GM12878 (cell line): ENCODE data around the gene UBE2Q2. TPM values are rescaled to one million over a fixed set of nuclear protein-coding genes. Genes with fewer than 3 reads are reported as not detected.

Experiments
- CBX5 ChIP-seq: sonication (generic); IDR thresholded peaks from 2 replicates; pipeline ENCODE4 v1.6.1; 2016; ENCODE audit warnings: low read depth, moderate library complexity, mild to moderate bottlenecking, inconsistent platforms
- CEBPB ChIP-seq, 2 experiments: fragments of 150-350 bp in 1 of 2; IDR thresholded peaks; 2 replicates each; pipeline ENCODE4 v1.6.1; 2012 to 2014; ENCODE audit warnings: low read depth in 2 of 2, low read length in 2 of 2, borderline replicate concordance in 1 of 2, inconsistent platforms in 1 of 2
- EED ChIP-seq: sonication (generic); IDR thresholded peaks from 2 replicates; pipeline ENCODE4 v1.6.1; 2016; ENCODE audit warnings: antibody characterized with exemption, low read depth
- FOXM1 ChIP-seq: IDR thresholded peaks from 2 replicates; pipeline ENCODE4 v1.6.1; 2012; ENCODE audit warnings: low read depth, mild to moderate bottlenecking, inconsistent platforms, low read length, moderate library complexity
- HCFC1 ChIP-seq: fragments of 150-350 bp; IDR thresholded peaks from 2 replicates; pipeline ENCODE4 v1.6.1; 2014; ENCODE audit warnings: low read length
- IKZF1 ChIP-seq: fragments of 450-650 bp; conservative IDR thresholded peaks from 2 replicates; pipeline ENCODE4 v1.6.1; 2017; ENCODE audit warnings: antibody characterized with exemption, mild to moderate bottlenecking
- LARP7 ChIP-seq: fragments of 450-650 bp; IDR thresholded peaks from 2 replicates; pipeline ENCODE4 v1.6.1; 2017; ENCODE audit warnings: mild to moderate bottlenecking
- MXI1 ChIP-seq: fragments of 150-350 bp; IDR thresholded peaks from 2 replicates; pipeline ENCODE4 v1.6.1; 2011; ENCODE audit warnings: low read depth, mild to moderate bottlenecking, inconsistent platforms, low read length, improper control_type of control experiment
- NBN ChIP-seq: fragments of 450-650 bp; IDR thresholded peaks from 2 replicates; pipeline ENCODE4 v1.6.1; 2016
- RFX5 ChIP-seq: IDR thresholded peaks from 2 replicates; pipeline ENCODE4 v1.6.1; 2011; ENCODE audit warnings: low read depth, low read length, improper control_type of control experiment
- SMAD5 ChIP-seq: IDR thresholded peaks from 2 replicates; pipeline ENCODE4 v1.6.1; 2016; ENCODE audit warnings: antibody characterized with exemption, low read depth
- SP1 ChIP-seq: IDR thresholded peaks from one replicate; pipeline ENCODE4 v1.6.1; 2011; ENCODE audit warnings: low read depth, low read length
- SRF ChIP-seq, 2 experiments: IDR thresholded peaks; 2 replicates each; pipeline ENCODE4 v1.6.1; 2011; ENCODE audit warnings: low read depth in 2 of 2, low read length in 2 of 2, mild to moderate bottlenecking in 1 of 2, moderate library complexity in 1 of 2
- TAF1 ChIP-seq: IDR thresholded peaks from 2 replicates; pipeline ENCODE4 v1.6.1; 2011; ENCODE audit warnings: mild to moderate bottlenecking, low read depth, low read length, borderline replicate concordance
- TCF12 ChIP-seq: IDR thresholded peaks from 2 replicates; pipeline ENCODE4 v1.6.1; 2011; ENCODE audit warnings: low read depth, mild to moderate bottlenecking, low read length
- USF2 ChIP-seq: IDR thresholded peaks from 2 replicates; pipeline ENCODE4 v1.6.1; 2011; ENCODE audit warnings: low read depth, low read length, improper control_type of control experiment, borderline replicate concordance
- ZBTB33 ChIP-seq: fragments of 450-650 bp; IDR thresholded peaks from 2 replicates; pipeline ENCODE4 v1.6.1; 2017; ENCODE audit warnings: mild to moderate bottlenecking
- ZBTB40 ChIP-seq: fragments of 450-650 bp; IDR thresholded peaks from 2 replicates; pipeline ENCODE4 v1.6.1; 2016; ENCODE audit warnings: mild to moderate bottlenecking, moderate library complexity, borderline replicate concordance
- ZNF687 ChIP-seq: fragments of 450-650 bp; IDR thresholded peaks from 2 replicates; pipeline ENCODE4 v1.6.1; 2017; ENCODE audit warnings: mild to moderate bottlenecking, moderate library complexity
- polyA plus RNA-seq, 11 experiments: library from polyadenylated mRNA; depleted of rRNA in 4 of 11; unstranded in 6 of 11; stranded (reverse) in 5 of 11; fragments of >200 nt; fragmentation: Nextera tagmentation in 4 of 11; fragmentation: Illumina TruSeq in 1 of 11; extraction: Ambion mirVana in 4 of 11; extraction: Trizol in 1 of 11; gene quantifications; 1 replicate in 1 of 11; 2 replicates in 10 of 11; pipeline versions ENCODE4 v1.2.1 to v1.2.3, GENCODE V29; 2011 to 2016; ENCODE audit warnings: inconsistent platforms in 2 of 11, missing spikeins in 2 of 11, low read depth in 1 of 11
- total RNA-seq, 4 experiments: library from RNA; depleted of rRNA in 3 of 4; stranded (reverse); fragments of >200 nt in 3 of 4; fragmentation: Illumina TruSeq in 1 of 4; extraction: Trizol in 1 of 4; gene quantifications; 2 replicates each; pipeline versions ENCODE4 v1.2.1 to v1.2.3, GENCODE V29; 2013 to 2021

The UBE2Q2 gene
- total and polyA plus RNA-seq, 10 of the 15 experiments (the other 5 are each of a cell fraction or from before 2014, with no cell fraction given), result 11.1 to 31.9 (median 21.6) TPM

GRCh38 chr15:75903331-75904239 lies 60.3 kb downstream of the UBE2Q2 start, which contains the start of gene FBXO22 (continued):
- TF ChIP-seq ZNF687 (peak; percentile 72), CBX5 (peak; percentile 69; the same call in 1 of the 2 replicates), SP1 (peak; percentile 78), NBN (peak; percentile 82), RFX5 (no peak), EED (no peak; the same call in 1 of the 2 replicates), HCFC1 (peak; percentile 79), USF2 (no peak), IKZF1 (peak; percentile 81), FOXM1 (no peak), TAF1 (peak; percentile 77), MXI1 (no peak; the same call in 1 of the 2 replicates), ZBTB40 (peak; percentile 97), TCF12 (no peak), CEBPB (IDR thresholded peaks at IDR 0.05; ENCODE audit: borderline replicate concordance in 1 of 2, low read depth in 2 of 2, low read length in 2 of 2) (no peak), LARP7 (peak; percentile 91), SRF (IDR thresholded peaks at IDR 0.05; ENCODE audit: low read depth in 2 of 2, low read length in 2 of 2) (peak in 1 of 2 experiments; percentile 80; a peak in 2 of 4 replicates), ZBTB33 (no peak), SMAD5 (peak; percentile 70)
